Epithelial cell of prostate (primary cell): Measurements from ENCODE around the gene RNLS.
"Not testable (repeated sequence)": the region's sequence is repeated elsewhere in the genome, so short reads cannot be mapped to it uniquely, and the experiment has no call there.

ENCODE experiments used
- DNase-seq: peaks from one replicate; pipeline ENCODE4 v3.0.0-alpha.2; 2011; ENCODE audit warnings: low read depth, low spot score
- H3K27ac ChIP-seq: fragments of 450-650 bp; 2 replicates; pipeline ENCODE4 v1.5.1; 2017; ENCODE audit warnings: mild to moderate bottlenecking

Gene RNLS

DNA sequence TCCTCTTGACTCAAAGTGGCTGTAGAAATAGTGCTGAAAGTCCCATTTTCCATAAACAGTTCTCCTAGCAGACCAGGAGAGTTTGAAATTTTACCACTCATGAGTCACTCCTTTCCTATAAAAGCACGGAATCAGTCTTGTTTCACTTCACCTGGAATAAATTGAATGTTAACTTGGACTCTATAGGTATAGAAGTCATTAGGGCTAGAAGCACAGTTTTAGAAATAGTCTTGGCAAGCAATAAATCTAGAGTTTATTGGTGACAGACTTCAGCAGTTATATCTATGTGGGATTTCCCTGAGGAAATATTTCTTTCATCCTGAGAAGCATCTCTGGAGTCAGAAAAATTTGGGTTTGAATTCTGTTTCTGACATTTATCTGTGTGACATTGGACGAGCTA, 212.4 kb downstream of the RNLS start:
- no peak overlapping the region for H3K27ac ChIP-seq
- no peak for DNase-seq

DNA sequence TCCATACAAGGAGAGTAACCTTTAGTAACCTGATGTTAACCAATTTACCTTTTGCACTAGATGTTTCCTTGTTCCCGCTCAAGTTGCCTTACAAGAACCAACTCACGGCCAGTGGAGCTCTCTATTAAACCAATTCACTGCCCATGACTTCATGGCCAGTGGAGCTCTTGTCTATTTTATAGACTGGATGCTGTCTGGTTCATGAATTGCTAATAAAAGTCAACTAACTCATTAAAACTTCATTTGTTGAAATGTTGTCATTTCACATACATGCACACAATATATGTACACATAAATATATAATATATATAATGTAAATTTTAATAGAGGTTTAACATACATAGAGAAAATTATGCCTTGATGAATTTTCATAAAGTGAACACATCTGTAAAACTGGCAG, 216.3 kb downstream of the RNLS start:
- no peak overlapping the region for H3K27ac ChIP-seq
- DNase-seq: no peak

DNA sequence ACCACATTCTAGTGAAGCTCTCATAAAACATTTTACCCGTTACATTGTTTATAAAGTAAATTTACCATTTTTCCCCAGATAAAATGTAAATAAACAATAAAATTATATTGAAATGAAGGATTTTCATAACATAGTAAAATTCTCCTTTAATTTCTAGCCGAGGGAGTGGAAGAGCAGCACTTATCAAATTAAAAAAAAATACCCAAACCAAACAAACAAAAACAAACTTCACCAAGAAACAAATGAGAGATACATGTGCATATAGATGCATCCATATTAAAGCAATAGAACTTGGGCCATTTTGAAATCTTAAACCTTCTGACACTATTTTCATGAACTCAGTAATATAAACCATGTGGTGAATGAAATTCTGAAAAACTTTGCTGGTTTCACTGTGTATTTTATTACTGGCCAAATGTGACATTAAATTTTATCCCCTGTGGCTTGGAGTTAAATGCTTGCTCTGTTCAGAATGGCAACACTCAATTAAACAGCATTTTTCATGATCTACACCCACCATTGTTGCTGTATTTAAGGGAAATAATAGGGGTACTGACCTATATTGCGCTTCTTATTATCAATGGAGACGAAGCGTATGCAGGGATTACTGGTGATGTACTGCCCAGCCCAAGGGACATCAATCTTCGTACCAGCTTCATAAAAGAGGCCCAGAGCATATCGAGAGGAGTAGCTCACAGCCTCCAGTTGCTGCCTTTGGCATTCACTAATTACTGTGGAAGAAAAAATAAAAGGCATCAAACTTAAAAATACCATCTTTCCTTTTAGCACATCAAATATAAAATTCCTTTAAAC, 220.9 kb downstream of the RNLS start:
- no peak for DNase-seq
- H3K27ac ChIP-seq: no peak overlapping the region

DNA sequence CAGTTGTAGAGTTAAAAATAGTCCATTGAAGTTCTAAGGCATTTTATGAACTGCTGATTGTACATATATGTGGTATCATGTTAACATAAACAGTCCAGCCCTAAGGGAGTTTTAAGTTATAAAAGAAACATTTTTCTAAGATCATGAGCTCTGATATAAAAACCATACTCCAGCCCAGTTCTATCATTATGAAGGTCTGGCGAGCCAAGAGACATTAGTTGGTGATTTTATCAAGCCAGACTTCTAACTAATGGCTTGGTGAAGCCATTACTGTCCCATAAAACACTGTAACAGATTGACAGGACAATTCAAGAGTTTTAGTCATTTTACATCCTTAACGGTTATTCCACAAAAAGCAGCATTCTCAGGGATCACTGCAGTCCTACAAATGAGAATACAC, 221.6 kb downstream of the RNLS start:
- no peak overlapping the region for H3K27ac ChIP-seq
- no peak for DNase-seq

DNA sequence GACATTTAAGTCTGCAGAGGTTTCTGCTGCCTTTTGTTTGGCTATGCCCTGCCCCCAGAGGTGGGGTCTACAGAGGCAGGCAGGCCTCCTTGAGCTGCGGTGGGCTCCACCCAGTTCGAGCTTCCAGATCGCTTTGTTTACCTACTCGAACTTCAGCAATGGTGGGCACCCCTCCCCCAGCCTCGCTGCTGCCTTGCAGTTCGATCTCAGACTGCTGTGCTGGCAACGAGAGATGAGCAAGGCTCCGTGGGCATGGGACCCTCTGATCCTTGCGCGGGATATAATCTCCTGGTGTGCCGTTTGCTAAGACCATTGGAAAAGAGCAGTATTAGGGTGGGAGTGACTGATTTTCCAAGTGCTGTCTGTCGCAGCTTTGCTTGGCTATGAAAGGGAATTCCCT, 227.4 kb downstream of the RNLS start:
- not testable (repeated sequence) for H3K27ac ChIP-seq, DNase-seq

DNA sequence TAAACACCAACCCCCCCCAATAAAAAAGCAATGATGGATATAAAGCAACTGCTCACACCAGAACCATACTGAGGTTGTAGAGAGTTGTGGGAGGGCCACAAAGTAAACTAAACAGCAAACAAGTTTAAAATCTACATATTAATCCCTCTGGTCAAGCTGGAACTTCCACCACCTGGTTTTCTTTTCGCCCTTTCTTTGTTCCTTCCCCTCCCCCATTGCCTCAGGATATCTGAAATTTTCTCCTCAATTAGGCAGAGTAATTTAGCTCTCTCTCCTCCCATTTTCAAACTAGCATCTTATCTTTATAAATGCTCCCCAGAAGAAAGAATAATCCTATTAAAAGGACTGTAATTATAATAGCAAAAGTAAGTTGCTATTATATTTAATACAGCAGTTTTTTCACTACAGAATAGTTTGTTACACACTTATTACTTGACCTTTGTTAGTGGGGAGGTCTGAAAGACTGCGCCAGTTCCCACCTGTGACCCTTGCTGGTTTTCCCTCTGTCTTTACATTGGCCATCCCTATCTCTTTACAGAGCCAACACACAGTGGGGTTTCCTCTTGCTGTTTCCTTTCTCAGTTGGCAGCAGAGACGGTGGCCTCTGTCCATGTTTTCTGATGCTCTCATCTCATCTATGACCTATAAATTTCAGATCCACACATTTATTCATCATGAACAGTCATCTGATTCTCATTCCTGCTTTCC, 235.4 kb downstream of the RNLS start:
- DNase-seq: no peak

DNA sequence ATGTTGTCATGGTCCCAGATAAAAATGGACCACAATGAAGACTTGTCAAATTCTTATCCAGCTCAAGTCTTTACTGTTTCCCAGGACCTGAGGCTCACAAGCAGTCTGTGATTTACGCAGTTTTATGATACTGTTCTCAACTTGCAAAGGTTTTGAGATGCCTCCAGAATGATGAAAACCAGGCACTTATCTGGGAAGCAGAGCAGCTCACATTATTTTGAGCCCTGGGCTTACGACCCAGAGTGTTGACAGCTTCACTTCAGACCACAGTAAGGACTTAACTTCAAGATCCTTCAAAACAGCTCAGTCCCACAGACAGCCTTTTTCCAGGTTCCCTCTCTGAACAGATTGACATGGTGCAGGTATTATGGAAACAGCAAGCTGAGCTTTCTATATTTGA, 236.1 kb downstream of the RNLS start:
- no peak overlapping the region for H3K27ac ChIP-seq
- no peak for DNase-seq

More for the DNA sequence above, 235.4 kb downstream of the RNLS start:
- no peak overlapping the region for H3K27ac ChIP-seq

DNA sequence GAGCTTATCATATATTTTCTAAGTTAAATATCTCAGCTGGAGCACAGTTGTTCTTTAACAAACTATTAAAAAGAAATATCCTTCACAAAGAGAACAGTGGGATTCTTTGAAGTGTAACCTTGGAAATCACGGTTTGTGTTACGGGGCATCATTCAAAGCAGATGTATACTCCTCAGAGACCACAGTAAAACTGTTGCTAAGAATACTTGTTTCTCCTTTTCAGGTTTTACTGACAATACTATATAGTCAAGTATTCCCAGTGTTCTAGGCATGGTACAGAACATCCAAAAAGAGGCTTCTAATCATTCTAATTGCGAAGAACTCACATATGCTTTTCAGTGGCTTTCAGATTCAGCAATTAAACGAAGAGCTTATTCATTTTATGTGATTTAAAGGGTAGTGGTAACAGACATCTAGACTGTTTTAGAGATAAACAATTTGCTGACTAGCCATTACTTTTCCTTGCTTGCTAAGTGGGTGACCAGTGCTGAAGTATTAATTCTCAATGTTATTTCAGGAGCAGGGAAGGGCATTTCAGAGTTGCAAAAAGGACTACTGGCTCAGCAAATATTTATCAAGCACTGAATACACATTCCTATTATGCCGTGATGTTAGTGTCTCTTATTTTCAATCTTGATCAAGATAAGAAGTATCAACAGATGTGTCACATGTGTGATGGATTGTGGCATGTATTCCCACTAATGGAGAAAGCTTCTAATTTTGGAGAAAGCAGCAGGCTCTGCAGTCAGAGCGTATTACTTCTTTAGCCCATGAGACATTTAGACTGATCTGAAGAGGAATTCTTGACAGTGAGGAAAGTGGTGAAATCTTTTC, 236.8 kb downstream of the RNLS start:
- DNase-seq: no peak
- no peak overlapping the region for H3K27ac ChIP-seq

DNA sequence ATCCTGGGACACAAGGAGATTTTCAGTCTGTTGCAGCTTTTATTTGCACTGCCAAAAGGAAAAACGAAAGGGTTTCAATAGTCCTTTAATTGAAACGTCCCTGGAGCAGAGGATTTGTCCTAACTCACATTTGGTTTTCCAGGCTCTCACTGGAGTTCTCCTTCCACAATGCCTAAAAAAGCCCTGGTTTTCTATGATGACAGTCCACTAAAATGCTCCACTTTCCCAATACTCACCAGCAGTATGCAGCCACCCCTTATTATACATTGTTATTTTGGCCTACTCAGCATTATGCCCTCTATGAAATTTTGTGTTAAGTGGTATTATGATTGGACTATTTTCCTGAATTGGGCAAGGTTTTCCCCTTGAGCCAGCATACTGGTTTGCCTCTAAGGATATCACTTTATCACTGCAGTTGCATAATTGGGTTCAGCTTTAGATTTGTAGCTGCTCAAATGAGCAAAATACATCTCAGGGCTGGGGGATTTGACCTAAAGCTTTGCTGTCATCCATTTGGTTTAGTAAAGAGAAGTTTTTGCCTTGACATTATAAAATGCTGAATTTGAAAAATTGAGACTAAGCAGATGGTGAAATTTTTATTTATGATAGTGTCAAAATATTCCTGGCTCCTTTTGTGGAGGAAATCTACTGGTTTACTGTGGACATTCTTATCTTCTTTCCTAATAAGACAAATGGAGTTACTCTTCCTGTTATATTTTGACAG, 239.2 kb downstream of the RNLS start:
- H3K27ac ChIP-seq: no peak overlapping the region
- DNase-seq: no peak

DNA sequence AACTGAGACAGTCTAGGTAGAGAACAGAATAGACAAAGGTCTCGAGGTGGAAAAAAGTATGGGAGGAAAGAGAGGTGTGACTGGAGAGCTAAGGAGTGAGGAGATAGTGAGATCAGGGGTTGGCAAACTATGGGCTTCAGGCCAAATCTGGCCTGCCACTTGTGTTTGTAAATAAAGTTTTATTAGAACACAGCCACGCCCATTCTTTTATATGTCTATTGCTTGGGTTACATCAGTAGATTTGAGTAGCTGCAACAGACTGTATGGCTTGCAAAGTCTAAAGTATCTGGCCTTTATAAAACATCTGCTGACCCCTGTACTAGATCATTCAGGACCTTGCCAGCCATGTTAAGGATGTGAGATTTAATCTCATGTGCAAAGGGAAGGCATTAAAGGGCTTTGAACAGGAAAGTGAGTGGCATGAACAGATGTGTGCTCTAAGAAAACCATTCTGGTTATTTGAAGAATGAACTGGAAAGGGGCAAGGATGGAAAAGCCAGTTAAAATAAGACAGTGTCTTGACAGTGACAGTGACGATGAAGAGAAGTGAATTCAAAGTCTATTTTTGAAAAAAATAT, 240.3 kb downstream of the RNLS start:
- DNase-seq: no peak
- H3K27ac ChIP-seq: no peak overlapping the region

DNA sequence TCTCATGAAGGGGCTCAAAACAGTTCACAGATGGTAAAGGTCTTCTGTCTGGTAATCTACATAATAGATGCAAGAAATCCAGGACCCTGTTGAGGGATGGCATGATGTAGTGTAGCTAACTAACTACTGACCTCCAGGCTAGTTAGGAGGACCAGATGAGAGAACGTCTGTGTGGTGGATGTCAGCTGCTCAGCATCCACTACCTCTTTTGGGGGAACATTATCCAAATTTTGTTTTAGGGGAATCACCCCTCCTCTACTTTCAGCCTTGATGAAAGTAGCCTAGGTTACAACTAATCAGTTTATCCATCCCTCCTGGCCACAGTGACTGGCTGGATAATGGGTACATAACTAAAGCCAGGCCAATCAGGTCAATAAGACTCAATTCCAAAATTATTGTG, 246.0 kb downstream of the RNLS start:
- DNase-seq: no peak
- H3K27ac ChIP-seq: no peak overlapping the region

DNA sequence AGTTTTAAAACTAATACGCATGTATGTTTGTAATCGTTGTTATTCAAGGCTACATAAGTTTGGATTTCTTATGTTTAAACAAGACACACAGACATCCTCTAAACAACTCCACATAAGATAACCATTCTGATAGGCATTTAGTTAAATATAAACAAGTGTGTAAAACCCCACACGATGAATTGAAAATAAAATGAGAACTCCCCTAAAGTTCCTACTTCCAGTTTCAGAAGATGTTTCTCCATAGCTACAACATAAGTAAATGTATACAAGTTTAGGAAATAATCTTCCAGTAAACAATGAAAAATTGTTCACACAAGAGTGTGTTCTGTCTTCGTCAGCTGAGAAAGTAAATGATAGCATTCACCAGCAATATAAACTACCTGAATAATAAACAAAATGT, 246.8 kb downstream of the RNLS start:
- H3K27ac ChIP-seq: no peak overlapping the region

DNA sequence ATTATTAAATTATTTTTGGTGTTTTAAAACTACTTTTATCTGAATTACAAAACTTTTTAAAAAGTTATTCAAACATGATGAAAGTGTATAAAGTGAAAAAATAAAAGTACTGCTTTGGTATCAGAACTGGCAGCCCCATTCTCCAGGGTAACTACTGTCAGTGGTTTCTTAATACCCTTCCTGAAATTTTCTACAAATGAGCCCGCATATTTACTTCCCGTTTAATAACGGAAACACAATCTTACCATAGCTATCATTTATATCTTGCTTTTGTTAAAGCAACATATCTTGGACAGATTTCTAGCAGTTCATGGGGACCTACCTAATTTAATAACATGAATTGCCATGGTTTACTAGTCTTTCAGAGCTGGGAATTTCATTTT, 249.9 kb downstream of the RNLS start:
- DNase-seq: no peak
- H3K27ac ChIP-seq: no peak overlapping the region

More for the DNA sequence above, 246.8 kb downstream of the RNLS start:
- no peak for DNase-seq

DNA sequence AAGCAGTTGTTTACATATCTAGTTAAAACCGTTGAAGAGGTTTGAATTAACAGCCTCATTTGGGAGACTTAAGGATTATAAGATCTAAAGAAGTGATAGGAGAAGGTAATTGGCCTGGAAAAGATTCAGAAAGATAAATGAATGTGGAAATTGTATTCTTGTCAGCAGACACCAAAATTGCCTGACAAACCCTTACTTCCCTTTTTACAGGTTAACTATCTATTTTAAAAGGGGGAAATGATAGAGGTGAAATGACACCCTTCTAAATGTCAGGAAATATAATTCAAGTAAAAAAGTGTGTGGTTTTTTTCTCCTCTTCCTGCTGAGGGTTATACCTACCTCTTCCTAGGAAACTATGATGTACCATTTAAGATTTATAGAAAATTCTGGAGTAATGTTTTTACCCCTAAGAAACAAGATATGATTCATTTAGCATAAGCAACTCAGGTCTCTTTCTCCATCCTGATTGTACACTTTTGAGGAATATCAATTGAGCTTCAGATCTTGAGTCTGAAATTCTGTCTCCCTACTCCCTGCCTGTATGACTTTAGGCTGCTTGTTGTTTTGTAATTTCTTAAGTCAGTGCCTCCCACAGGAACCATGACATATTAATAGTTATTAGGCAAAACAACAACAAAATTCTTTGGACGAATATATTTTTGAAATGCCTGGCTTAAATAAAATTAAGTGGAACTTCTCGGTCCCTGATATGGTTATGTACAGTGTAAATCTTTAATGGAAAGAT, 250.4 kb downstream of the RNLS start:
- no peak for DNase-seq
- no peak overlapping the region for H3K27ac ChIP-seq

DNA sequence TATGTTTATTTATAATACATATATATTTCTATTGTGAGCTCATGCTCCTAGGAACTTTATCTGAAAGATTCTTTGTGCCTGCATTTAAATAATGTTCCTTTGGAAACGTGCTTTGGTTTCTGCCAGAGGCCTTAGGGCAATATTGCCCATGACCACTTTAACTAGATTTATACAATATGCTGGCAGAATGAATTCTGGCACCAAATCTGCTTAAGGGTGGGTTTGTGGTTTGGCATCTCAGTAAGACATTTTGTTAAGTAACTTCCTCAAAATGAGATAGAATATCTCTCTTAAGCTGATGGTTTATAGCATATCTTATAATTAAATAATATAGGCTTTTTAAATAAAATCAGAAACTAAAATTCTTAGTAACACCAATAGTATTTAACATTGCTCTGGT, 252.9 kb downstream of the RNLS start:
- no peak overlapping the region for H3K27ac ChIP-seq
- DNase-seq: no peak

DNA sequence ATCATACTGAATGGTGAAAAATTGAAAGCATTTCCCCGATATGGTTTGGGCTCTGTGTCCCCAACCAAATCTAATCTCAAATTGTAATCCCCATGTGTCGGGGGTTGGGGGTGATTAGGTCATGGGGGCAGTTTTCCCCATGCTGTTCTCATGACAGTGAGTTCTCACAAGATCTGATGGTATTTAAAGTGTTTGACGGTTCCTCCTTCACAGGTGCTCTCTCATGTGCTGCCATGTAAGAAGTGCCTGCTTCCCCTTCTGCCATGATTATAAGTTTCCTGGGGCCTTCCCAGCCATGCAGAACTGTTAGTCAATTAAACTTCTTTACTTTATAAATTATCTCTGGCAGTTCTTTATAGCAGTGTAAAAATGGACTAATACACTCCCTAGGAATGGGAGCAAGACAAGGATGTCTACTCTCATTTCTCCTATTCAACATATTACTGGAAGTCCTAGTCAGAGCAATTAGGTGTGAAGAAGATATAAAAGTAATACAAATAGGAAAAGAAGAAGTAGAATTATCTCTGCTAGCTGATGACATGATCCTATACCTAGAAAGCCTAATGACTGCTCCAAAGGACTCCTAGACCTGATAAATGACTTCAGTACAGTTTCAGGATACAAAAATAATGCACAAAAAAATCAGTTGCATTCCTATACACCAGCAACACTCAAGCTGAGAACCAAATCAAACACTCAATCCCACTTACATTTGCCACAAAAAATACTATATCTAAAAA, 260.6 kb downstream of the RNLS start:
- no peak overlapping the region for H3K27ac ChIP-seq
- DNase-seq: no peak

DNA sequence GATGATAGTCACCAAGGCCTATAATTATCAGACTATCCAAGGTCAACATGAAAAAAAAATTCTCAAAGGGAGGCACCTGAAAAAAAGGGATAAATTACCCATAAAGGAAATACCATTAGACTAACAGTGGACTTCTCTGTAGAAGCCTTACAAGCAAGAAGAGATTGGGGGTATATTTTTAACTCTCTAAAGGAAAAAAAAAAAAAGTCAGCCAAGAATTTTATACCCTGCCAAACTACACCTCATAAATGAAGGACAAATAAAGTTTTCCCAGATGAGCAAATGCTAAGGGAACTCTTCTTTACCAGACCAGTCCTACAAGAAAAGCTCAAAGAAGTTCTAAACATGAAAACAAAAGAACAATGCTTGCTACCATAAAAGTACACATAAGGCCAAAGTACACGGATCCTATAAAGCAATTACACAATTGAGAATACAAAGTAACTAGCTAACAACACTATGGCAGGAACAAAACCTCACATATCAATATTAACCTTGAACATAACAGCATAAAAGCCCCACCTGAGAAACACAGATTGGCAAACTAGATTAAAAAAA, 263.1 kb downstream of the RNLS start:
- H3K27ac ChIP-seq: no peak overlapping the region
- DNase-seq: no peak

DNA sequence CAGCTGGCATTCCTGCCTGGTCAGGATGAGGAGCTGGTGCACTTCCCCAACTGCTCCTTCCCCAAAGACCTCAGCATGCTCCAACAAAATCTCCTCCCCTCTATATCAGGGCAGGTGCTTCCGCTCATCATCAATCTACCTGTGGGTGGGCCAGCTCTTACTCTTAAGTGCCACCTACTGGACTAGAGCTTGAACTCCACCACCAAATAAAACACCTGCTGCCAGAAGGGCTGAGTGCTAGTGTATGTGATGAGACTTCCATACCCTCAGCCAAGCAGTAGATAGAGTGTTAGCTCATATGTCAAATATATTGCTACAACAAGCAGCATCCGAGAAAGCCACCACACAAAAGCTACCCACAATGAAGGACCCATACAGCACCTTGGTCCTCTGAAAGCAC, 264.3 kb downstream of the RNLS start:
- no peak for DNase-seq
- no peak overlapping the region for H3K27ac ChIP-seq
